ENCODE results near the gene COX17. TPM values are rescaled to one million over a fixed set of nuclear protein-coding genes. Genes with fewer than 3 reads are reported as not detected.

The COX17 gene
- total RNA-seq, 4 donors from 2014 or later = 3.1 to 56.5 (median 23.1) TPM

GRCh38 chr3:119620899-119621298, 56.3 kb downstream of the COX17 start:
- Histone ChIP-seq H3K27me3 (no peaks in the 10 kb centered on the region), H3K9me3 (no peaks in the 10 kb centered on the region), H3K36me3 (no peaks in the 10 kb centered on the region), H3K4me1 (no peaks in the 10 kb centered on the region), H3K4me3 (no peak overlapping the region), H3K27ac (no peak overlapping the region)
- TF ChIP-seq POLR2A (IDR thresholded peaks at IDR 0.05) = no peak
- TF ChIP-seq CTCF (IDR thresholded peaks at IDR 0.05) = no peak
- no peak for DNase-seq
- intact Hi-C loops (cut with DNase I; ENCODE audit: low total_unique reads) = no loop called here

Other genes with a start within 250 kb of the COX17 start
- 100 to 1,000 TPM in 1 of 4 donors, 10 to 100 TPM in 3; 23.2 to 136 (median 67.1) TPM for gene TMEM39A, start 213.8 kb downstream of the COX17 start, total RNA-seq
- 10 to 100 TPM in 2 of 4 donors, 1 to 10 TPM in 2; 4.4 to 31.9 (median 15.6) TPM for gene POGLUT1, start 208.4 kb downstream of the COX17 start, total RNA-seq
- 10 to 100 TPM; 15.1 to 83.4 (median 31.4) TPM for gene TIMMDC1, start 178.9 kb downstream of the COX17 start, total RNA-seq
- 1 to 10 TPM in 2 of 4 donors, under 1 TPM in 1, not detected in 1; 0.14 to 2.9 (median 1.1) TPM for gene CD80, start 117.8 kb downstream of the COX17 start, total RNA-seq
- 10 to 100 TPM in 2 of 4 donors, 1 to 10 TPM in 2; 2.6 to 14.7 (median 7.1) TPM for gene ADPRH, start 97.9 kb downstream of the COX17 start, total RNA-seq
- gene PLA1A, start 79.5 kb downstream of the COX17 start, total RNA-seq = 10 to 100 TPM in 3 of 4 donors, not detected in 1; 11.9 to 37.1 (median 16.5) TPM
- 10 to 100 TPM in 1 of 4 donors, 1 to 10 TPM in 3; 4.9 to 35.3 (median 7.9) TPM for gene POPDC2, start 16.8 kb downstream of the COX17 start, total RNA-seq
- 10 to 100 TPM in 3 of 4 donors, 1 to 10 TPM in 1; 9.1 to 58.4 (median 28.5) TPM for gene CFAP91, start 25.6 kb upstream of the COX17 start, total RNA-seq
- under 1 TPM in 2 of 4 donors, not detected in 2; 0.21 to 0.62 TPM for gene NR1I2, start 104.7 kb upstream of the COX17 start, total RNA-seq

Data from uterus (tissue), 4 donors.